Subcutaneous abdominal adipose tissue (tissue), 5 donors: ENCODE data around the gene AP1B1.

Experiments
- H3K27ac ChIP-seq: one replicate; pipeline ENCODE4 v1.7.0; 2013; ENCODE audit warnings: low read depth, mild to moderate bottlenecking, inconsistent platforms, low read length, moderate library complexity
- H3K27me3 ChIP-seq, 5 donors: one replicate each; pipeline ENCODE4 v1.7.0; 2013; ENCODE audit warnings: low read length in 5 of 5, inconsistent platforms in 1 of 5; ENCODE audit not compliant: control insufficient read depth in 5 of 5, insufficient read depth in 4 of 5
- H3K36me3 ChIP-seq, 5 donors: one replicate each; pipeline ENCODE4 v1.7.0; 2013; ENCODE audit warnings: low read length in 5 of 5; ENCODE audit not compliant: control insufficient read depth in 5 of 5, insufficient read depth in 5 of 5
- H3K4me1 ChIP-seq, 5 donors: one replicate each; pipeline ENCODE4 v1.7.0; 2013; ENCODE audit warnings: low read length in 5 of 5, mild to moderate bottlenecking in 3 of 5, moderate library complexity in 1 of 5; ENCODE audit not compliant: control insufficient read depth in 5 of 5, insufficient read depth in 5 of 5
- H3K4me3 ChIP-seq, 5 donors: one replicate each; pipeline ENCODE4 v1.7.0; 2013; ENCODE audit warnings: low read length in 5 of 5, low read depth in 1 of 5
- H3K9ac ChIP-seq, 5 donors: one replicate each; pipeline ENCODE4 v1.7.0; 2013; ENCODE audit warnings: low read length in 5 of 5, mild to moderate bottlenecking in 4 of 5, moderate library complexity in 3 of 5
- H3K9me3 ChIP-seq, 5 donors: one replicate each; pipeline ENCODE4 v1.7.0; 2013; ENCODE audit warnings: low read length in 5 of 5; ENCODE audit not compliant: control insufficient read depth in 5 of 5
- donor health status: healthy.
- donor health status: healthy.
- donor health status: healthy.
- donor health status: healthy.
- donor health status: healthy.

Gene AP1B1

DNA sequence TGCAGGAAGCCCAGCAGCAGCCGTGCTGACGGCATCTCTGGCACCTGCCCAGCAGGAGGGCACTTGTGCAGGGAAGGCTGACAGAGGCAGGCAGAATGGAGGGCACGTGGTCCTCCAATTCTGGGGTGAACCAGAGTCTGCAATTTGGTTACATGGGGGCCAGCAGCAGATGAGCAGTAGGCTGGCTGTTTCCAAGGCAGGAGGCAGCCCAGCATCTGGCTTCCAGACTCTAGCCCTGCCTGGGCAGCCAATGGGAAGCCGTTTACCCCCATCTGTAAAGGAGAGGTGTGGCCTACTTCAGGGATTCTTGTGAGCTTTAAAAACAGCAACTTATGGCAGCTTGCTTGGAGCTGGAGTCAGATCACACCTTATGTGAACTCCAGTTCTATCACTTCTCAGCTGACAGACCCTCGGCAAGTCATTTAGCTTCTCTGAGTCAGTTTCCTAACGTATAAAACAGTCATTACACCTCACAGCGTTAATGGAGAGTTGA is 45.0 kb downstream of the AP1B1 start:
- Histone ChIP-seq H3K9ac (no peak overlapping the region), H3K4me3 (no peak overlapping the region), H3K9me3 (no peaks in the 10 kb centered on the region), H3K27me3 (no peaks in the 10 kb centered on the region), H3K4me1 (peaks cover 3 to 39% (median 27%) of the 10 kb centered on the region in 5 donors), H3K27ac (no peak overlapping the region), H3K36me3 (peaks cover 7 to 86% (median 71%) of the 10 kb centered on the region in 5 donors)

DNA sequence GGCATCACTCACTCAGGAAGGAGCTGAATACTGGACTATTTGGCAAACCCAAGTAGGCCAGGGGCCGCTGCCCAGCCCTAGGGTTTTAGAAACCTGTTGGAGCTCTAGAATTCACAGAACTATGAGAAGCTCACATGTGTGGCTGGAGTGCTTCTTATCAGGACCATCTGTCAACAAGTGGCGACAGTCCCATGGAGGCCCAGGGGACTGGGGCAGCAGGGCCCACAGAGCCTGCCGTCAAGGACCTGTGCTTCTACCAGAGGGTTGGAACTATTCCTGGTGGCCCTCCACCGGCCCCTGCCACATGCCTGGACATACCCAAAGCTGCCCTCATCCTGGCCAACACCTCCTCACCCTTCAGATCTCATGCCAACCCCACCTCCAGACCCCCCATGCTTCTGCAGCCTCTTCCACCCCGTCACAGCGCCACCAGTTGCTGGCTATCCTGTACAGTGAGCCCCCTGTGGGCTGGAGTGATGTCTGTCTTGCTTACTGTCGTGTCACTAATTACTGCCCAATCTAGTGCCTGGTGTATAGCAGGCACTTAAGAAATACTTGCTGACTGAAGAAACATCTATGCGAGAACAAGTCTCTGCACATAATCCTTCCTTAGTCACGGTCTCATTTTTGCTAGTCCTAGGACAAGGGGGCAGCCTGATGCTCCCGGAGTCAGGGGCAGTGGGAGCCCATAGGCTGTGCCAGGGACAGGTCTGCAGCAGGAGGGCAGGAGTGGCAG is 45.6 kb downstream of the AP1B1 start:
- Histone ChIP-seq H3K27me3 (no peaks in the 10 kb centered on the region), H3K4me3 (no peak overlapping the region), H3K27ac (no peak overlapping the region), H3K4me1 (peaks cover 3 to 35% (median 28%) of the 10 kb centered on the region in 5 donors), H3K36me3 (peaks cover 1 to 86% (median 72%) of the 10 kb centered on the region in 5 donors), H3K9me3 (no peaks in the 10 kb centered on the region), H3K9ac (no peak overlapping the region)

DNA sequence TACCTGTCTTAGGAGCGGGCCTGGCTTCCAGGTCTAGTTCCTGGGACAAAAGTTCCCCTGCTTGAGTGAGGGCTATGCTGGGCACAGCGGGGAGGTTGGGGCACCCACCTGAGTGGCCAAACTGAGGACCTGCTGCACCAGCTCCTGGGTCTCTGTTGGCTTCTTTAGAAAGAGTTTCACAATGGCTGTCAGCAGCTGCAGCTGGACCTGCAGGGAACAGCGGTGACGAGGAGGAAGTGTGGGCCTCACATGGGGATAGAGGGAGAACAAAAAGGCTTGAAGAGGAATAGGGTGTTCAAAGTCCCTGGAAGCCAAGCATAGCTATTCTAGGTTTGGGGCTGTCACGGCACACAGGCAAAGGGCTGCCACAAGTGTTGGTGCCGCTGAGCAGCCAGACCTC is 46.2 kb downstream of the AP1B1 start:
- peaks cover 0 to 86% (median 72%) of the 10 kb centered on the region in 5 donors for H3K36me3 ChIP-seq
- H3K27me3 ChIP-seq: no peaks in the 10 kb centered on the region
- H3K9ac ChIP-seq: no peak overlapping the region
- H3K4me3 ChIP-seq: no peak overlapping the region
- peaks cover 3 to 35% (median 29%) of the 10 kb centered on the region in 5 donors for H3K4me1 ChIP-seq
- H3K9me3 ChIP-seq: no peaks in the 10 kb centered on the region
- H3K27ac ChIP-seq: no peak overlapping the region

DNA sequence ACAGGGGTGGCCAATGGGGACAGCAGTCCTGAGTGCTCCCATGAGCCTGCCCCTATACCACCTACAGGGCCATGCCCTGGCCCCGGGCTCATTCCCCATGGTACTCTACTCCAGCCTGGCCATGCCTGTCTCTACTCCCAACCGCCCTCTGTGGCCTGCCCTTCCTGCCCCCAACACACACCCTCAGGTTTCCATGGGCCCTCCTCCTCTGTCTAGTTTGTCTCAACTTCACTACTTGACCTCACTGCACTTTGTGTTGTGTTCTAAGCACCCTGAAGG is 46.6 kb downstream of the AP1B1 start:
- Histone ChIP-seq H3K9ac (no peak overlapping the region), H3K4me1 (peaks cover 0 to 35% (median 29%) of the 10 kb centered on the region in 5 donors), H3K27me3 (no peaks in the 10 kb centered on the region), H3K27ac (no peak overlapping the region), H3K9me3 (no peaks in the 10 kb centered on the region), H3K4me3 (no peak overlapping the region), H3K36me3 (peaks cover 0 to 86% (median 72%) of the 10 kb centered on the region in 5 donors)

DNA sequence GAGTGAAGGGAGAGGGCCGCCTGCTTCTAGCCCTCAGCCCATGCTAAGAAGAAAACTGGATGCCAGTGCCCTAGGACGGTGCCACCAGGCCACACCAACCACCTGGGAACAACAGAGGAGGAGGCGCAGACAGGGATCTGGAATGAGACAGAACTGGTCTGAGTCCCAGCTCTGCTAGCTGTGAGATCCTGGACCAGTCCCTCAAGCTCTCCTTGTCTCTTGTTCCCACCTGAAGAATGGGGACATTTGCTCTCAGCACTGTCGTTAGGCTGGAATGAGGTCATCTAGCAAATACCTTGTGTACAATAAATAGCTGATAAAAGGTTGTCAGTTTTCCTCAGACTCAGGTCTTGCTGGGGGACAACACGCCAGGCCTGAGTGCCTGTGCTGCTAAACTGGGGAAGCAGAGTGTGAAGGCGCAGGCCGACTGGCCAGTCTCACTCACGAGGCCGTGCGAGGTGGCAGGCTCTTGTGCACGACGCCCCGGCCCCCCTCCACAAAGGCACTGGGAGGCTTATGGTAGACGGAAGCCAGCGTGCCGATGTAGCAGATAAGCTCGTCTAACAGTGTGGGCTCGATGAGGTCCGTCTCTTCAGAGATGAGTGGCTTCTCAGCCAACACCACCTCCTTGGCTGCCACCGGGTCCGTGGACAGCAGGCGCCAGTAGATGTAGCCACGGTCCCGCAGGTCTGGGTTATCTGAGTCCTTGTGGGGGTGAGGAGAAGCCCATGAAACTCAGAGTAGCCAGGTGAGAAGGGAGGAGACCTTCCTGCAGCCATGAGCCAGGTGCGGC is 47.1 kb downstream of the AP1B1 start:
- no peaks in the 10 kb centered on the region for H3K9me3 ChIP-seq
- peak overlapping the region in 1 of 5 donors; percentile 14 for H3K9ac ChIP-seq
- H3K27ac ChIP-seq: no peak overlapping the region
- no peaks in the 10 kb centered on the region for H3K27me3 ChIP-seq
- H3K4me1 ChIP-seq: peaks cover 0 to 35% (median 29%) of the 10 kb centered on the region in 5 donors
- peaks cover 0 to 85% (median 71%) of the 10 kb centered on the region in 5 donors for H3K36me3 ChIP-seq
- no peak overlapping the region for H3K4me3 ChIP-seq

DNA sequence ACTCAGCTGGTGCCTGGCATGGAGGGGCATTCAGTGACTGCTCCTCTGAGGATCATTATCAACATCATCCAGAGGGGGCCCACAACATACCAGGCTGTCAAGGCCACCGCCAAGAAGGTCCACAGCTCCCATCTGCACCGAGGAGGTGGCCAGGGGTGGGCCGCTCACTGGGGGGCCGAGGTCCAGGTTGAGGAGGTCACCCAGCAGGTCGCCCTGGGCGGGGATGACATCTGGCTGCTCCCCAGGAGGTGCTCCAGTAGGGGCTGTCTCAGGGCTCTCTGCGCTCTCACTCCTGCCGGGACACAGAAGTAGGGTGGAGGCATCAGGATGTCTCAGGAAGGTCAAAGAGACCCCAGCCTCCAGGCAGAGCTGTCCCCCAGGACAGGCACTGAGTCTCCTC is 47.8 kb downstream of the AP1B1 start:
- Histone ChIP-seq H3K9ac (no peak overlapping the region), H3K27me3 (no peaks in the 10 kb centered on the region), H3K4me1 (peaks cover 0 to 32% (median 26%) of the 10 kb centered on the region in 5 donors), H3K4me3 (no peak overlapping the region), H3K36me3 (peaks cover 0 to 85% (median 73%) of the 10 kb centered on the region in 5 donors), H3K9me3 (no peaks in the 10 kb centered on the region), H3K27ac (no peak overlapping the region)

DNA sequence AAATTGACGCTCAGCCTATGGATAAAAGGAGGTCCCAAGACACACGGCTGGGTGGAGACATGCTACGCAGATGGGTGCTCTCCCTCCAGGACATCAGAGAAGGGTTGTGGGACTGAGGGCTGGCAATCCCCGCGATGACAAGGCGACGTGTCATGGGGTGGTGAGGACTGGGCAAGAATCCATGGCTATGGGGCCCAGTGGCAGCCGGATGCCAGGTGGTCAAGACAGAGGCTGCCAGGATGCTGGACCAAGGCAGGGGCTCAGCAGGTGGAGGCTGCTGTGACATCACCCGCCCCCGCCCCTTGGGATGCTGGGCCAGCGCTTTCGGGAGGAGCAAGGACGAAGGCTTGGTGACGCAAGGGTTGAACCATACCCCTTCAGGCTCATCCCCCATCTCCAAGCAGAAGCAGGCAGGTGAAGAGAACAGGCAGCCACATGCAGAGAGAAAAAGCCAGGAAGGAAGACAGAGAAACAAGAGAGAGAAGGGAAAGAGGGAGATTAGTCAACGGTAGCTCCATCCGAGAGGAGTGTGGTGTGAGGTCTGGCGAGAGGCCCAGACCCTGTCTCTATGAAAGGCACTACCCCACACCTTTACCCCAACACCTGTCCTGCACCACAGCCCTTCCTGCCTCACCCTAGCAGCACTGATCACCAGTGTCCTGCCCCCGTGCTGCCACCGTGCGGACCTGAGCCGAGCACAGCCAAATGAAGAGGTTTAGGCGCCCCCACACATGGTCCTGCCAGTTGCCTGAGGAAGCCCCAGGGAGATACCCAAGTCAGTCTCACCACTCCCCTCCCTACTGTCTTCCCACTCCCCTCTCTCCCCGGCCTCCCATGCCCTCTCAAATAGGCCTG is 48.8 kb downstream of the AP1B1 start:
- Histone ChIP-seq H3K9ac (no peak overlapping the region), H3K27ac (no peak overlapping the region), H3K36me3 (peaks cover 0 to 94% (median 81%) of the 10 kb centered on the region in 5 donors), H3K4me1 (peaks cover 0 to 32% (median 26%) of the 10 kb centered on the region in 5 donors), H3K9me3 (no peaks in the 10 kb centered on the region), H3K27me3 (no peaks in the 10 kb centered on the region), H3K4me3 (no peak overlapping the region)

DNA sequence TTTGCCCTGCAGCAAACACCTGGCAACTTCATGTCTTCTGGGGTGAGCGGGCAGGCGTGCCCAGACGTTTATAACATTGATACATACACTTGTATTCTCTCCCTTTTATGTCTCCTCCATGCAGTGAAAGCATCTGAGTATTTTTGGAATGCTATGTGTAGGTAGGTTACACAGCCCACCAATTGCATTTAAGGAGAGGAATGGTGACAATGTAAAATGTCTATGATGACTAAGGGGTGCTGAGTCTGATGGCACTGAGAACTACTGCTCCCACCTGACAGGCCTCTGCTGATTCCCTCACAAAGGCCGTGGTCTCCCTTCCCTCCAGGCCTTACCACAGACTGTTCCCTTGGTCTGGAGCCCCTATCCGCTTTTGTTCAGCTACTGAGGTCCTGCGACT is 50.0 kb downstream of the AP1B1 start:
- H3K27me3 ChIP-seq: no peaks in the 10 kb centered on the region
- no peak overlapping the region for H3K9ac ChIP-seq
- no peaks in the 10 kb centered on the region for H3K9me3 ChIP-seq
- peaks cover 0 to 32% (median 26%) of the 10 kb centered on the region in 5 donors for H3K4me1 ChIP-seq
- H3K36me3 ChIP-seq: peaks cover 0 to 98% (median 86%) of the 10 kb centered on the region in 5 donors
- H3K27ac ChIP-seq: no peak overlapping the region
- no peak overlapping the region for H3K4me3 ChIP-seq

DNA sequence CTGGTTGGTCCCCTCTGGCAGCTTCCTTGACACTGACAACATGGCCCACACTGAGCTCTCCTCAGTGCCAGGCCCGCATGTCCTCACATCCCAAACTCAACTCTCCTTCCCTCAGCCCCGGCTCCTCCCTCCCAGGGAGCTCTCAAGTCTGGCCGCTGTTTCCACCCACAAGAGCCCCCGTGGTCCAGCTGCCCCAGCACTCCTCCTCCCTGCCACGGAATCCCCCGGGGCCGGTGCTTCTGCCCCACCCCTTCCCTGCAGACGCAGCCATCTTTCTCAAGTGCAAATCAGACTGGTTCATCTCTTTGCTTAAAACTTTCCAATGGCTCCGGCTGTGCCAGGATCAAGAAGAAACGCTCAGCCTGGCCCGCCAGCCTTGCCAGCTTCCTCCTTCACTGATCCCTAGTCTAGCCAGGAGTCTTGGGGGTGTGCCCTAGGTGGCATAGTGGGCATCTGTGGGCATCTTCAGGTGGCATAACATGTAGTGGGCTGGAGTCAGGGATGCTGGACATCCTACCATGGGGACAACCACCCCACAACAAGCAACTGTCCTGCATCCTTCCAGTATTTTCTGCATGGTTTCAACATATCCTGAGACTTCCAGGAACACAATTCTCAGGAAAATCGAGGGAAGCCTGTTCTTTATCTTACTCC is 50.6 kb downstream of the AP1B1 start:
- Histone ChIP-seq H3K9ac (no peak overlapping the region), H3K9me3 (no peaks in the 10 kb centered on the region), H3K36me3 (peaks cover 0 to 98% (median 84%) of the 10 kb centered on the region in 5 donors), H3K4me3 (no peak overlapping the region), H3K27me3 (no peaks in the 10 kb centered on the region), H3K27ac (peak overlapping the region; percentile 38), H3K4me1 (peaks cover 0 to 28% (median 25%) of the 10 kb centered on the region in 5 donors)
